NT2/D1 (cell line): Measurements from ENCODE around the gene DHX15.

ENCODE experiments used
- DNase-seq: peaks from one replicate; pipeline ENCODE4 v3.0.0-alpha.2; 2011; ENCODE audit warnings: low read depth, low spot score
- H3K27me3 ChIP-seq: 2 replicates; pipeline ENCODE4 v1.6.0; 2011; ENCODE audit warnings: mild to moderate bottlenecking; ENCODE audit not compliant: insufficient read length, insufficient read depth
- H3K36me3 ChIP-seq: 2 replicates; pipeline ENCODE4 v1.6.1; 2011; ENCODE audit warnings: mild to moderate bottlenecking, low read length, mixed read lengths; ENCODE audit not compliant: insufficient read depth, insufficient read length
- H3K4me1 ChIP-seq: 2 replicates; pipeline ENCODE4 v1.5.1; 2011; ENCODE audit not compliant: insufficient read depth, insufficient read length
- H3K4me3 ChIP-seq: 2 replicates; pipeline ENCODE4 v1.5.1; 2011; ENCODE audit warnings: low read depth; ENCODE audit not compliant: insufficient read length
- H3K9ac ChIP-seq: 2 replicates; pipeline ENCODE4 v1.6.0; 2011; ENCODE audit warnings: low read depth; ENCODE audit not compliant: insufficient read length
- H3K9me3 ChIP-seq: 2 replicates; pipeline ENCODE4 v1.5.1; 2011; ENCODE audit warnings: mild to moderate bottlenecking, low read length; ENCODE audit not compliant: insufficient read depth
- SUZ12 ChIP-seq: IDR thresholded peaks from 2 replicates; pipeline ENCODE4 v1.6.1; 2011; ENCODE audit not compliant: insufficient read length, insufficient read depth; ENCODE audit errors: extremely low read depth
- YY1 ChIP-seq: IDR thresholded peaks from 2 replicates; pipeline ENCODE4 v1.6.1; 2011; ENCODE audit not compliant: insufficient read length, insufficient read depth
- ZNF274 ChIP-seq: IDR thresholded peaks from 2 replicates; pipeline ENCODE4 v1.6.1; 2011; ENCODE audit warnings: mild to moderate bottlenecking, low read depth, low read length

DHX15 gene

GRCh38 chr4:24537025-24537424, 47.3 kb downstream of the DHX15 start:
- TF ChIP-seq YY1, result no peak
- no peak for TF ChIP-seq ZNF274
- TF ChIP-seq SUZ12, result no peak
- DNase-seq, result no peak
- H3K36me3 ChIP-seq, result peaks cover 96% of the 10 kb centered on the region

DNA sequence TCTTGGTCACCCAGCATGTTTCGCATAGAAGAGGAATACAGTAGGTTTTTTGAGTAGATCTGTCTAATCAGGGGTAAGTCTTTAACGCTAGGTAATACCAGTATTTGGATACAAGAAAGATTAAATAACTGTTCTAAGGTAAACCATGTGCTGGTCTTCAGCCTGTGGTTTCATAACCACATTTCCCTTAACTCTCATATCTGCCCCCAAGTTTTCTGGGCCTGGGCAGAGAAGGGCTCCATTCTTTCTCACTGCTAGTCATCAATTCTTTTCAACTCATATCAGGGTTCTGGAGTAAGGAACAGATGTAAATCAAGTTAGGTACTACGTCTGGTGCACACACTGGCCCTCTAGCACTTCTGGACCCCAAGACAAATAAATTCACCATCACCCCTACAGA, 49.0 kb downstream of the DHX15 start:
- Histone ChIP-seq H3K9me3 (no peaks in the 10 kb centered on the region), H3K4me1 (no peaks in the 10 kb centered on the region), H3K36me3 (peaks cover 92% of the 10 kb centered on the region), H3K27me3 (no peaks in the 10 kb centered on the region), H3K9ac (no peak overlapping the region), H3K4me3 (no peak overlapping the region)
- no peak for DNase-seq
- TF ChIP-seq YY1 (no peak), SUZ12 (no peak), ZNF274 (no peak)

More at GRCh38 chr4:24537025-24537424, 47.3 kb downstream of the DHX15 start:
- no peak overlapping the region for H3K4me3 ChIP-seq
- no peak overlapping the region for H3K9ac ChIP-seq
- H3K4me1 ChIP-seq, result no peaks in the 10 kb centered on the region
- H3K9me3 ChIP-seq, result no peaks in the 10 kb centered on the region
- no peaks in the 10 kb centered on the region for H3K27me3 ChIP-seq

- no peaks in the 10 kb centered on the region for H3K27me3 ChIP-seq
- DNase-seq, result no peak
These were observed 51.0 kb downstream of the DHX15 start for GRCh38 chr4:24533364-24533763.

GRCh38 chr4:24529555-24529954, 54.8 kb downstream of the DHX15 start:
- H3K9me3 ChIP-seq, result no peaks in the 10 kb centered on the region
- H3K4me3 ChIP-seq, result no peak overlapping the region
- peaks cover 86% of the 10 kb centered on the region for H3K36me3 ChIP-seq

More at GRCh38 chr4:24533364-24533763, 51.0 kb downstream of the DHX15 start:
- no peak overlapping the region for H3K9ac ChIP-seq
- H3K4me3 ChIP-seq, result no peak overlapping the region
- no peaks in the 10 kb centered on the region for H3K9me3 ChIP-seq
- H3K4me1 ChIP-seq, result no peaks in the 10 kb centered on the region
- H3K36me3 ChIP-seq, result peaks cover 92% of the 10 kb centered on the region
- TF ChIP-seq YY1 (no peak), SUZ12 (no peak), ZNF274 (no peak)

GRCh38 chr4:24527371-24527770, 57.0 kb downstream of the DHX15 start:
- Histone ChIP-seq H3K4me1 (no peaks in the 10 kb centered on the region), H3K9ac (no peak overlapping the region), H3K9me3 (no peaks in the 10 kb centered on the region), H3K27me3 (no peaks in the 10 kb centered on the region), H3K36me3 (peaks cover 81% of the 10 kb centered on the region), H3K4me3 (no peak overlapping the region)
- no peak for DNase-seq
- TF ChIP-seq YY1 (no peak), SUZ12 (no peak), ZNF274 (no peak)

More at GRCh38 chr4:24529555-24529954, 54.8 kb downstream of the DHX15 start:
- Histone ChIP-seq H3K9ac (no peak overlapping the region), H3K4me1 (no peaks in the 10 kb centered on the region), H3K27me3 (no peaks in the 10 kb centered on the region)
- no peak for TF ChIP-seq YY1
- no peak for TF ChIP-seq ZNF274
- TF ChIP-seq SUZ12, result no peak
- no peak for DNase-seq

GRCh38 chr4:24521544-24521943, 62.8 kb downstream of the DHX15 start:
- no peaks in the 10 kb centered on the region for H3K27me3 ChIP-seq
- H3K9me3 ChIP-seq, result no peaks in the 10 kb centered on the region
- H3K9ac ChIP-seq, result no peak overlapping the region
- no peaks in the 10 kb centered on the region for H3K4me1 ChIP-seq
- no peak for TF ChIP-seq ZNF274
- no peak for DNase-seq
- peaks cover 41% of the 10 kb centered on the region for H3K36me3 ChIP-seq
- H3K4me3 ChIP-seq, result no peak overlapping the region

DNA sequence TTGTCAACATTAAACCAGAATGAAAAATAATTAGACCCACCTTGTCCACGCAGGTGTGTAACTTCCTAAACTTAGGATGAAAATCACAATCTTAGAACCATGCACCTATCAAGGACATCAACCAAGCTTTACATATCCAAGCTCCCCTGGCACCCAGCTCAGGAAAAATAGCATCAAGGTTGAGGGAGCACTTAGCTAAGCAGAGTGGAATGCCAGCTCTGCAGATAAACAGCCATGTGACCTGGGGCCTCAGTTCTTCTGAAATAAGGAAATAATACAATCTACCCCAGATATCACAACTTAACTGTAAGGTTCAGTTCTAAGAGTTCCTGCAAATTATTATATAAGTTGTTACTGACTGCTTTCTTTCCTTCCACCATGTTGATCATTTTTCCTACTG, 64.7 kb downstream of the DHX15 start:
- H3K36me3 ChIP-seq, result peaks cover 27% of the 10 kb centered on the region
- H3K4me1 ChIP-seq, result no peaks in the 10 kb centered on the region
- no peak overlapping the region for H3K9ac ChIP-seq
- H3K27me3 ChIP-seq, result no peaks in the 10 kb centered on the region
- H3K4me3 ChIP-seq, result no peak overlapping the region
- DNase-seq, result no peak
- no peaks in the 10 kb centered on the region for H3K9me3 ChIP-seq
- TF ChIP-seq ZNF274, result no peak
- TF ChIP-seq SUZ12, result no peak
- no peak for TF ChIP-seq YY1

DNA sequence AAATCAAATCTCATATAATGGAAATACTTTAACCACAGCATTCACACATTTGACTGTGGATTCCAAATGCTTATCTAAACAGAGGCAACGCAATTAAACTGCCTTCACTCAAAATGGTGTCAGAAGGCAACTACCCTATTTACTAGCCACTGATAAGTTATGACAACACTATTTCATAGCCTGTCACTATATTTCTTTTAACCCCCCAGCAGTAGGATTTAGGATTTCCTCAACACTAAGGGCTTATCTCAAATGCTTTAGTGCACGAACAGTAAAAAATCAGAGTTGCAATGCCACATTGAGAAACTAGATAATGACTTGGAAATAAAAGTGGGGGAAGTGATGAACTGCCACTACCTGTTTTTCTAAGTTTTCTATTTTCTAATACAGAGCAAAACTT, 66.7 kb downstream of the DHX15 start:
- Histone ChIP-seq H3K4me3 (no peak overlapping the region), H3K36me3 (peaks cover 13% of the 10 kb centered on the region)
- TF ChIP-seq ZNF274, result no peak
- TF ChIP-seq YY1, result no peak
- no peak for TF ChIP-seq SUZ12

More for the DNA sequence above, 66.7 kb downstream of the DHX15 start:
- Histone ChIP-seq H3K27me3 (no peaks in the 10 kb centered on the region), H3K9ac (no peak overlapping the region), H3K9me3 (no peaks in the 10 kb centered on the region), H3K4me1 (no peaks in the 10 kb centered on the region)
- DNase-seq, result no peak
